ENCODE results near the gene FAM222B.
"Not testable (repeated sequence)": the region's sequence is repeated elsewhere in the genome, so short reads cannot be mapped to it uniquely, and the experiment has no call there.

The FAM222B gene

GRCh38 chr17:28871056-28871579 lies 28.5 kb upstream of the FAM222B start:
- no peak for DNase-seq

DNA sequence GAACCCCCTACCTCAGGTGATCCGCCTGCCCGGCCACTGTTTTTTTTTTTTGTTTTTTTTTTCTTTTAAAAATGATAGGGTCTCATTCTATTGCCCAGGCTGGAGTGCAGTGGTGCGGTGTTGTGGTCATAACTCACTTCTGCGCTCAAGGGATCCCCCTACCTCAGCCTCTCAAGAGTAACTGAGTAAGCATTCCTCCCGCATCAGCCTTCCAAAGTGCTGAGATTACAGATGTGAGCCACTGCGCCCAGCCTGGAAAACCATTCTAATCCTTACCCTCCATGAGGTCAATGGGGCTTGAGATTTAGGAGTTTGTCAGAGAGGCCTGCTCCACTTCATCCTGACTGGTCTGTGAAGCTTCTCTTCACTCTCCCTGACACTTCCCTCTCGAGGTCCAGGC lies 24.7 kb upstream of the FAM222B start:
- DNase-seq, result no peak

DNA sequence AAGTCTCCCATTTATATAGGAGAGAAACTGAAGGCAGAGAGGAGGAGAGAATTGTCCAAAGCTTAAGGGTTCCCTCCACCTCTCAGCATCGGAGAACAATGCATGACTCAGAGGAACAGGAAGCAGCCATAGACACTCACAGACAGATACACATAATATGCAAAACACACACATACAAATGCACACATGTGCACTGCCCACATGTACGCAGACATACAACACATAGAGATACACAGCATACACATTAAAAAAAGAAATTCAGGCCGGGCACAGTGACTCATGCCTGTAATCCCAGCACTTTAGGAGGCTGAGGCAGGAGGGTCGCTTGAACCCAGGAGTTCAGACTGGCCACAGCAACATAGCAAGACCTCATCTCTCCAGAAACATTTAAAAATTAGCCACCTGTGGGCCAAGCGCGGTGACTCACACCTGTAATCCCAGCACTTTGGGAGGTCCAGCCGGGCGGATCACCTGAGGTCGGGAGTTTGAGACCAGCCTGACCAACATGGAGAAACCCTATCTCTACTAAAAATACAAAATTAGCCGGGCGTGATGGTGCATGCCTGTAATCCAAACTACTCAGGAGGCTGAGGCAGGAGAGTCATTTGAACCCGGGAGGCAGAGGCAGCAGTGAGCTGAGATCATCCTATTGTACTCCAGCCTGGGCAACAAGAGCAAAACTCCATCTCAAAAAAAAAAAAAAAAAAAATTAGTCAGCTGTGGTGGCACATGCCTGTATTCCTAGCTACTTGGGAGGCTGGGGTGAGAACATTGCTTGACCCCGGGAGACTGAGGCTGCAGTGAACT lies 23.6 kb upstream of the FAM222B start:
- DNase-seq, result no peak

DNA sequence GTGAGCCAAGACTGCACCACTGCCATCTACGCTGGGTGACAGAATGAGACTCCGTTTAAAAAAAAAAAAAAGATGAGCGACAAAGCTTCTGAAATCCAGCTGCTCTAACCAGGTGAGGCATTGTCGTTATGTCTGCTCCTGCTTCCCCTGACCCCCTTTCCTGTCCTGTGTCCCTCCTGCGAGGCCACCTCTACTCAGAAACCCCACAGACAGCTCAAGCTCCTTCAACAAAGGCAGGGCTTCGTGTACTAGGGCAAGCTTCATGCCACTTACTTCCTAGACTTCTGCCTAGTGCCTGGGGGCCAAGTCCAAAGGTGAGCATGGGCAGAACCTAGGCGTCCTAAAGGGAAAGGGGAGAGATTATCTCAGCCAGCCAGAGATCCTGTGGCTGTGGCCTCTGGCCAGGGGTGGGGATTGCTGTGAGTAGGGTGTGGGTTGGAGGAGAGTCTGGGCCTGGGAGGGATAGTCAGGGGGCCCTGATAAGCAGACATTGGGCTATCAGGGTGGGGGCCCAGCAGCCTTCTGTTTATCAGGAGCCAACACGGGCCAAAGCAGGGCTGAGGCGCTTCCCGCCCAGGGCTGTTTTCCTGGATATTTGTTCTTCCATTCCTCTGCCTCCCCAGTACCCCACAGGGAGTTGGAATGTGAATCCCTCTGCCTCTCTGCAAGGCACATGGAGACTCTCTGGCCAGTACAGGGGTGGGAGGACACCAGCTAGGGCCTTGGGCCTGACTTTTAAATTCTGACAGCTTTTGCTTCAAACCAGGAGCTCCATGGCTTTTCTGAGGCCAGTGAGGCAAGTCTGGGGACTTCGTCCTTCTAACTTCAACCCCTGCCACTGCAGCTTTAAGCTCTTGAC lies 22.6 kb upstream of the FAM222B start:
- DNase-seq, result no peak

DNA sequence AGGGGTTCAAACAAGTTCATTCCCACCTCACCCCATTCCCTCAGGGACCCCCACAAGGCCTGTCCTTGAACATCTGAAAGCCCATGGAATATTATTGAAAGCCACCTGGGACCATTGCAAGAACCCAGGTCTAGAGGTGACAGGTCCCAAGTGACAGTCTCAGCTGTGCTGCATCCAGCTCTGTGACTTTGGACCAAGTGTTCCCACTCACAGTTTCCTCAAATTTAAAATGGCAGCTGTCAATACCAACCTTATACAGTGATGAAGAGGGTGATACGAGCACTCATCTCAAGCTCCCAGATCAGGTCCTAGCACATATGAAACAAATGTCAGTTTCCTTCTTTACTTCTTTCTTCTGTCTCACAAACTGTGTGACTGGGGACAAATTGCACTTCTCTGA lies 21.4 kb upstream of the FAM222B start:
- no peak for DNase-seq

GRCh38 chr17:28862561-28862960 lies 20.0 kb upstream of the FAM222B start:
- DNase-seq, result no peak

GRCh38 chr17:28861393-28862203 lies 19.0 kb upstream of the FAM222B start:
- no peak for DNase-seq

DNA sequence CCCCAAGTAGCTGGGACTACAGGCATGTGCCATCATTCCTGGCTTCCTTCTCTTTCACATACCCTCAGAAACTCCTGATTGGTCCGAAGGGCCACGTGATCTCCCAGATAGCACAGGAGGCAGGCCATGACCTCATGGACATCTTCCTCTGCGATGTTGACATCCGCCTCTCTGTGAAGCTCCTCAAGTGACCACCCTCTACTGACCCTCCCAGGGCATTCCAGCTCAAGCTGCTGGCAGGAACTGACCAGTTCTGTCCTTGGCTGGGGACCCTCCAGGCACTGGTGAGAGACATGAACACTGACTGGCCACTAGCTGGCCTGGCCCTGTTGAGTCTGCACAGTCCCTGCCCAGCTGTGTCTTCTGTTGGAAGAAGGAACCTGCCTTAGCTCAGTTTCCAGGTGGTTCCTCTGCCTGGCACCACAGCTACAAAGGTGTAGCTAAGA lies 17.8 kb upstream of the FAM222B start:
- DNase-seq, result no peak

- no peak for DNase-seq
Observed at GRCh38 chr17:28858801-28859355, 16.3 kb upstream of the FAM222B start.

DNA sequence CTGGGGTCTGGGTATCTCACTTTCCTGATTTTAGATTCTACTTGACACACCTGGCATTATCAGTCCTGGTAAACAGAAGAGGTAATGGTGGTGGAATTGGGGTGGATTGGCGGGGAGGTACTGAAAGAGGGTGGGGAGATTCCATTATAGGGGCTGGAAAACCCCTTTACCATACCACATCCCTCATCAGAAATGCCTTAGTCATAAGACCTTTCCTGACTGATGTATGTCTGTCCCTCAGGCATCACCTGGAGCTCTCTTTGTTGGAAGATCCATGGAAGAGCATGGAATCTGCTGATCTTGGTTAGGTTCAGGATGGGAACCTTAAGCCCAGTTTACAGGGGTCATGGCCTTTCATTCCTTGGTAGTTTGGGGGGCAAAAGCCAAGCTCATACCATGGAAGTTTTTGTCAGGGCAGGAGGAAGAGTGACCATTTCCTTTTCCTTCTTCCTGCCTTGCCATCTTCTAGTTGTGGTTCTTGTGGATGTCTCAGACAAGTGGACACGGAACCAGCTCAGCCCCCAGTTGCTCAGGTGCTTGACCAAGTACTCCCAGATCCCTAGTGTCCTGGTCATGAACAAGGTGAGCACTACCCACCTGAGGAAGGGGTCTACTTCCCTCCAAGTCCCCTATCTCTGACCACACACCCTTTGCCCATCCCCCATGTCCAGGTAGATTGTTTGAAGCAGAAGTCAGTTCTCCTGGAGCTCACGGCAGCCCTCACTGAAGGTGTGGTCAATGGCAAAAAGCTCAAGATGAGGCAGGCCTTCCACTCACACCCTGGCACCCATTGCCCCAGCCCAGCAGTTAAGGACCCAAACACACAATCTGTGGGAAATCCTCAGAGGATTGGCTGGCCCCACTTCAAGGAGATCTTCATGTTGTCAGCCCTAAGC lies 15.6 kb upstream of the FAM222B start:
- no peak for DNase-seq

- DNase-seq, result no peak
Observed at GRCh38 chr17:28856028-28856574, 13.5 kb upstream of the FAM222B start.

- DNase-seq, result no peak
Observed at GRCh38 chr17:28855336-28855679, 12.7 kb upstream of the FAM222B start.

DNA sequence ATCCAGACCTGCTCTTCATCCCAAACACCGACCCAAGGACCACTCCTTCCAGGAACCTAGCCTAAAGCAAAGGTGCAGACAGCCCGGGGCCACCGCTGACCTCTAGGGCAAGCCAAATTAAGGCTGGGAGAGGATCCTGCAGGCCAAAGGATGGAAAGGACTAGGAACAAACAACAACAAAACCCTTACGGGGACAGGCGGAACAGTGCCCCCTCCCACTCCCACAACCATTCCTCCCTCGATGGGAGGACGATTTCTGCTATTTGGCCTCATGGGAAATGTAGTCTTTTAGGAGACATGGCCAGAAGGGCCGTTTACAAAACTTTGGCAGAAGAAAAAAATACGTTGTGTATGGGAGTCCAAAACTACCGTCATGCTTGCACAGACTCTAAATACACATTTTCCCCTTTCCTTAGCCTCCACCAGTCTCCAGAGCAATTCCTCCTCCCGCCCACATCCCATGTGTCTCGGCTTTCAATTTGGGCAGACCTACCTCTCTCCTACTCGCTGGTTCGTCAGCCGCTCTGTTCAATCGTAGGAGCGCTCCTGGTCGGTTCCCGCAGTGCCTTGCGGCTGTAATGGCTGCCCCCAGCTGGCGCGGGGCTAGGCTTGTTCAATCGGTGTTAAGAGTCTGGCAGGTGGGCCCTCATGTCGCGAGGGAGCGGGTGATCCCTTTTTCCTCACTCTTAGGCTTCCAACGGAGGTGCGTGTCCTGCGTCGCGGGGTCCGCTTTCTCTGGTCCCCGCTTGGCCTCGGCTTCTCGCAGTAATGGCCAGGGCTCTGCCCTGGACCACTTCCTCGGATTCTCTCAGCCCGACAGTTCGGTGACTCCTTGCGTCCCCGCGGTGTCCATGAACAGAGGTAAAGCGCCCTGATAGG lies 12.1 kb upstream of the FAM222B start, which contains the start of gene ERAL1:
Gene ERAL1 (plus strand): TSS at position 560 of the 879 bp plus-strand sequence. CDS start 19 bp downstream, at position 579.
- DNase-seq, result peak; percentile 76

DNA sequence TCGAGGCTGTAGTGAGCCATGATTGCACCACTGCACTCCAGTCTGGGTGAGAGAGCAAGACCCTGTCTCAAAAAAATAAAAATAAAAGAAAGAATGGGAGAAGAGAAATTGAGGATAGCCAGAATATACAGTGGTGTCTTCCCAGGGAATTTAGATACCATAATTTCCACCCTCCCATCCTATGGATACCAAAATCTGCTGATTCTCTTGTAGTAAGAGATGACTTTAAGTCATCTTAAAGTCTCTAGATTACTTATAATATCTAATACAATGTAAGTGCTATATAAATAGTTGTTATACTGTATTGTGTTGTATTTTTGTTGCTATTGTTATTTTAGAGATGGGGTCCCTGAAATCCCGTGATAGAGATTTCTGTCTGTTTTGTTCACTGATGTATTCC lies 10.7 kb upstream of the FAM222B start:
- DNase-seq, result no peak

- DNase-seq, result no peak
Observed at GRCh38 chr17:28849281-28849680, 6.7 kb upstream of the FAM222B start.

DNA sequence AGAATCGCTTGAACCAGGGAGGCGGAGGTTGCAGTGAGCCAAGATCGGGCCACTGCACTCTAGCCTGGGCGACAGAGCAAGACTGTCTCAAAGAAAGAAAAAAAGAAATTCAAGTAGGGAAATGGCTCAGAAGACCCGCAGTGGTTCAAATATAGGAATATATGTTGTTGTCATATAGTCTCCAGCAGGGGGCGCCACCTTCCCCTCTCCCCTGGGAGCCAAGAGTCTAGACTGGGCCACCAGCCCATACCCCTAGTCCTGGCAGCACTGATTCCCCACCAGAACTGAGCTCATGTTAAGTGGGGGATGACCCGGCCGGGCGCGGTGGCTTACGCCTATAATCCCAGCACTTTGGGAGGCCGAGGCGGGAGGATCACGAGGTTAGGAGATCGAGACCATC lies 6.1 kb upstream of the FAM222B start:
- DNase-seq, result not testable (repeated sequence)

GRCh38 chr17:28846699-28847098 lies 4.1 kb upstream of the FAM222B start:
- not testable (repeated sequence) for DNase-seq

DNA sequence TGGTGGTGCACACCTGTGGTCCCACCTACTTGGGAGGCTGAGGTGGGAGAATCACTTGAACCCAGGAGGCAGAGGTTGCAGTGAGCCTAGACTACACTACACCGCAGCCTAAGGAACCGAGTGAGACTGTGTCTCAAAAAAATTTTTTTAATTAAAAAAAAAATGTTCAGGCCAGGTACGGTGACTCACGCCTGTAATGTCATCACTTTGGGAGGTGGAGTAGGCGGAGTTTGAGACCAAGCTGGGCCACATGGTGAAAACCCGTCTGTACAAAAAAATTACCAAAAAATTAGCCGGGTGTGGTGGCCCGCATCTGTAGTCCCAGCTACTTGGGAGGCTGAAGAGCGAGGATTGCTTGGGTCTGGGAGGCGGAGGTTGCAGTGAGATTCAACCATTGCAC lies 3.6 kb upstream of the FAM222B start:
- DNase-seq, result no peak

DNA sequence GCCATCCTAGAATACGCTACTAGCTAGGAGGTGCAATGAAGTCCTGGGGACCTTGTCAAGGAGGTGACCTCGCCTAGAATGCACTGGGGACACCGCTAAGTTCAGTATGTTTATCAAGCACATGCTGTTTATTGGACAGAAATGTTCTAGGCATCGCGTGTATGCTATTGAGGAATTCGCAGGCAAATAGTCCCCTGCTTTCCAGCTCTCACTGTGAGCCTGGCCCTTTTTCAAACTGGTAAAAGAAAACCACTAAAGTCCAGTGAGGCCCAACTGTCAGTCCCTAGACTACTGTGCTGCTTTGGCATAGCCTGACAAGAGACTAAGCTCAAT lies 1.2 kb upstream of the FAM222B start:
- no peak for DNase-seq

- no peak for DNase-seq
Observed at GRCh38 chr17:28841901-28842281, 699 bp downstream of the FAM222B start.
